ENCODE results near the gene OLFM1.

Gene OLFM1

DNA sequence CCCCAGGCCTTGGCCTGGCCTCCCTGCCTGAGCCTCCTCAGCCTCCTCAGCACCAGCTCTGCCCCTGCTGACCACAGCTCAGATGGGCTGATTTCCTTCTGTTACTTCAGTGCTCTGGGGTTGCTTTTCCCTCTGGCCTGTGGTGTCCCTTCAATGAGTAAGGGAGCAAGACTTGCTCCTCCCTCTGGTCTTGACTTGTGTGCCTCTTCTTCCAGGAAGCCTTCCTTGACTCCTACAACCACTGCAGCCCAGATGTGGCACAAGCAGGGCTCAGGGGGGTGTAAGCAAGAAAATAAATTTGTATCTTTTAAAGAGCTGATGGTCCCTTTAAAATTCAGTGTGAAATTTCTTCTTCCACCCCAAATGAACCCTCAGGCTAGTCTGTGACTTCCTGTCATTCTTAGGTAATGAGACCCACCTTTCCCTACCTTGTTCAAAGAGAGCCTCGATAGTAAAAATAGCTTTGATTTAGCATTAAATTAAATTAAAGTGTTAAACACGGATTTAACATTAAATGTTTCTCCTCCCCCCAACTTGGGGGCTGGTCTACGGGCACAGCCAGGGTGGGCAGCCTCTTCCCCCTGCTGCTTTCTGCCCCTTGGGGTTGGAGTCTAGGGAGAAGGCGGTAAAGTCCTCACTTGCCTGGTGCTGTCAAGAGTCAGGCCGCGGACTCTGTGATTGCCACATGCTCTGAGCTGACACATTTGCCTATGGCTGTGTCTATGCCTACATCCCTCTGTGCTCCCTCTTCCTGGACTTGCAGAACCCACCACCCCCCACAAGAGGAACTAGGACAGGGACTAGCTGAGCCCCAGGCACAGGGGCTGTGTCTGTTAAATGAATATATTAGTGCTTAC is 64.5 kb downstream of the OLFM1 start:
- no peak for TF ChIP-seq POLR2AphosphoS5 (IDR thresholded peaks at IDR 0.05; ENCODE audit: low read depth)
- no peak for TF ChIP-seq GABPA (IDR thresholded peaks at IDR 0.05; ENCODE audit: low read depth)
- TF ChIP-seq, protein P1, sequence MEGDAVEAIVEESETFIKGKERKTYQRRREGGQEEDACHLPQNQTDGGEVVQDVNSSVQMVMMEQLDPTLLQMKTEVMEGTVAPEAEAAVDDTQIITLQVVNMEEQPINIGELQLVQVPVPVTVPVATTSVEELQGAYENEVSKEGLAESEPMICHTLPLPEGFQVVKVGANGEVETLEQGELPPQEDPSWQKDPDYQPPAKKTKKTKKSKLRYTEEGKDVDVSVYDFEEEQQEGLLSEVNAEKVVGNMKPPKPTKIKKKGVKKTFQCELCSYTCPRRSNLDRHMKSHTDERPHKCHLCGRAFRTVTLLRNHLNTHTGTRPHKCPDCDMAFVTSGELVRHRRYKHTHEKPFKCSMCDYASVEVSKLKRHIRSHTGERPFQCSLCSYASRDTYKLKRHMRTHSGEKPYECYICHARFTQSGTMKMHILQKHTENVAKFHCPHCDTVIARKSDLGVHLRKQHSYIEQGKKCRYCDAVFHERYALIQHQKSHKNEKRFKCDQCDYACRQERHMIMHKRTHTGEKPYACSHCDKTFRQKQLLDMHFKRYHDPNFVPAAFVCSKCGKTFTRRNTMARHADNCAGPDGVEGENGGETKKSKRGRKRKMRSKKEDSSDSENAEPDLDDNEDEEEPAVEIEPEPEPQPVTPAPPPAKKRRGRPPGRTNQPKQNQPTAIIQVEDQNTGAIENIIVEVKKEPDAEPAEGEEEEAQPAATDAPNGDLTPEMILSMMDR (IDR thresholded peaks at IDR 0.05; ENCODE audit: insufficient read depth, low read length) = no peak
- TF ChIP-seq, protein P2, sequence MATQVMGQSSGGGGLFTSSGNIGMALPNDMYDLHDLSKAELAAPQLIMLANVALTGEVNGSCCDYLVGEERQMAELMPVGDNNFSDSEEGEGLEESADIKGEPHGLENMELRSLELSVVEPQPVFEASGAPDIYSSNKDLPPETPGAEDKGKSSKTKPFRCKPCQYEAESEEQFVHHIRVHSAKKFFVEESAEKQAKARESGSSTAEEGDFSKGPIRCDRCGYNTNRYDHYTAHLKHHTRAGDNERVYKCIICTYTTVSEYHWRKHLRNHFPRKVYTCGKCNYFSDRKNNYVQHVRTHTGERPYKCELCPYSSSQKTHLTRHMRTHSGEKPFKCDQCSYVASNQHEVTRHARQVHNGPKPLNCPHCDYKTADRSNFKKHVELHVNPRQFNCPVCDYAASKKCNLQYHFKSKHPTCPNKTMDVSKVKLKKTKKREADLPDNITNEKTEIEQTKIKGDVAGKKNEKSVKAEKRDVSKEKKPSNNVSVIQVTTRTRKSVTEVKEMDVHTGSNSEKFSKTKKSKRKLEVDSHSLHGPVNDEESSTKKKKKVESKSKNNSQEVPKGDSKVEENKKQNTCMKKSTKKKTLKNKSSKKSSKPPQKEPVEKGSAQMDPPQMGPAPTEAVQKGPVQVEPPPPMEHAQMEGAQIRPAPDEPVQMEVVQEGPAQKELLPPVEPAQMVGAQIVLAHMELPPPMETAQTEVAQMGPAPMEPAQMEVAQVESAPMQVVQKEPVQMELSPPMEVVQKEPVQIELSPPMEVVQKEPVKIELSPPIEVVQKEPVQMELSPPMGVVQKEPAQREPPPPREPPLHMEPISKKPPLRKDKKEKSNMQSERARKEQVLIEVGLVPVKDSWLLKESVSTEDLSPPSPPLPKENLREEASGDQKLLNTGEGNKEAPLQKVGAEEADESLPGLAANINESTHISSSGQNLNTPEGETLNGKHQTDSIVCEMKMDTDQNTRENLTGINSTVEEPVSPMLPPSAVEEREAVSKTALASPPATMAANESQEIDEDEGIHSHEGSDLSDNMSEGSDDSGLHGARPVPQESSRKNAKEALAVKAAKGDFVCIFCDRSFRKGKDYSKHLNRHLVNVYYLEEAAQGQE (IDR thresholded peaks at IDR 0.05; ENCODE audit: insufficient replicate concordance, low read depth) = no peak
- no peak for TF ChIP-seq SPI1 (IDR thresholded peaks at IDR 0.05; ENCODE audit: borderline replicate concordance, low read depth)
- no peak for DNase-seq (ENCODE audit: low read depth in 1 of 2, low spot score in 1 of 2)
- Histone ChIP-seq H3K27me3 (ENCODE audit: insufficient read depth, poor library complexity, severe bottlenecking) (no peaks in the 10 kb centered on the region), H3K4me3 (replicated peaks; ENCODE audit: insufficient read depth, low read length) (no peak overlapping the region), H3K27ac (replicated peaks) (no peak overlapping the region)

DNA sequence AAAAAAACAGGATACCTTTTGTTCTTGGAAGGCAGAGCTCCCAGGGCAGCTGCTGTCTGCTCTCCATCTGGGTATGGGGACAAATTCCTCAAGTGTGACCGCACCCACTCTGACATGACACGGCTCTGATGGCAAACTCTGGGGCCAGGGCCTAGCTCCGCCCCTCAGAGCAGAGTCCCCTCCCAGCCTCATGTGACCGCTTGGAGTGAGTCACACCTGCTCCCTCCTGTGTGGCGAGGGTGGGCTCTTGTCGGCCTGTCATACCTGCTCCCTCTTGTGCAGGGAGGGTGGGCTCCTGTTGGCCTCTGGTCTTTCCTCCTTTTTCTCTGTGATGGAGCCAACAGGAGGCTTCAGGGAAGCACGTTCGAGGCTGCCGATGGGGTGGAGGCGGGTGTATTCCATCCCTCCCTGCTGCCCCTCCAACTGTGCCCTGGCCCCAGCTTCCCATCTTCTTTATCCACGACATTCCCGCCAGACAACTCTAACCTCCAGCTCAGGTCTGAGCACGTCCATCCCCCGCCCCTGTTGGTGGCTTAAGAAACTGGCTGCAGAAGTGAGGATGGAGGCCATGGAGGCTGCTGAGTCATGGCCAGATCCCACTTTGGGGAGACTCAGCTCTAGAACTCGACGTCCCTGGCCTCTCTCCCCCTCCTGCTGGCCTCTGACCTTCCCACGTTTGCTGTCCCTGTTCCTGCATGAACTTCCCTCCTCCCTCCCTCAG is 65.3 kb downstream of the OLFM1 start:
- H3K4me3 ChIP-seq (replicated peaks; ENCODE audit: insufficient read depth, low read length) = no peak overlapping the region
- DNase-seq (ENCODE audit: low read depth in 1 of 2, low spot score in 1 of 2) = no peak
- H3K27me3 ChIP-seq (ENCODE audit: insufficient read depth, poor library complexity, severe bottlenecking) = no peaks in the 10 kb centered on the region
- TF ChIP-seq SPI1 (IDR thresholded peaks at IDR 0.05; ENCODE audit: borderline replicate concordance, low read depth) (no peak), POLR2AphosphoS5 (IDR thresholded peaks at IDR 0.05; ENCODE audit: low read depth) (no peak)
- TF ChIP-seq, protein P1 (IDR thresholded peaks at IDR 0.05; ENCODE audit: insufficient read depth, low read length) = no peak
- TF ChIP-seq, protein P2 (IDR thresholded peaks at IDR 0.05; ENCODE audit: insufficient replicate concordance, low read depth) = no peak
- no peak overlapping the region for H3K27ac ChIP-seq (replicated peaks)

DNA sequence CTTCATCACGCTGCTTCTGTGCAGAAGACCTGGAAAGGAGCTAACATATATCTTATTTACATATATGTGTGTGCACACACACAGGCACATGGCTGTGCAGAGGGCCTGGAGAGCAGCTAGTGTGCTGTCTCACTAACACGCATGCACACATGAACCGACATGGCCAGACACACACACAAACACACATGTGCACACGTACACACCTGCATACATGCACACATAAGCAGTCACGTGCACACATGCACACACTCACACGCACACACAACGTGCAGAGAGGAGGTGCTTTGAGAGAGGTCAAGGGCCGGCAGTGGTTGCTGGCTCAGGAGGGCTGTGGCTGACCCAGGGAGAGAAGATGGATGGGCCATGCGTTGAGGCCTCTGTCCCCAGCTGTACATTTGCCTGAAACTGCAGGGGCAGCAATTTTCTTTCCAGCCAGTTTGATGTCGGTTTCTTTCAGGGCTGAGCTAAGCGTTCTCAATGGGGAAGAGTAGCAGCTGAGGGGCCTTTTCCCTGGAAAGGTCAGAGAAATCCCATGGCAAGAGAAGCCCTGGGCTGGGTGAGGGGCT is 66.7 kb downstream of the OLFM1 start:
- Histone ChIP-seq H3K27me3 (ENCODE audit: insufficient read depth, poor library complexity, severe bottlenecking) (no peaks in the 10 kb centered on the region), H3K27ac (replicated peaks) (no peak overlapping the region), H3K4me3 (replicated peaks; ENCODE audit: insufficient read depth, low read length) (no peak overlapping the region)
- TF ChIP-seq, protein P2 (IDR thresholded peaks at IDR 0.05; ENCODE audit: insufficient replicate concordance, low read depth) = no peak
- TF ChIP-seq GABPA (IDR thresholded peaks at IDR 0.05; ENCODE audit: low read depth) (no peak), POLR2AphosphoS5 (IDR thresholded peaks at IDR 0.05; ENCODE audit: low read depth) (no peak), SPI1 (IDR thresholded peaks at IDR 0.05; ENCODE audit: borderline replicate concordance, low read depth) (no peak)
- TF ChIP-seq, protein P1 (IDR thresholded peaks at IDR 0.05; ENCODE audit: insufficient read depth, low read length) = no peak
- DNase-seq (ENCODE audit: low read depth in 1 of 2, low spot score in 1 of 2) = no peak

Data from HL-60 (cell line).